Urinary bladder (tissue), 2 donors: ENCODE measurements around the gene GNGT1. TPM values are rescaled to one million over a fixed set of nuclear protein-coding genes. Genes with fewer than 3 reads are reported as not detected.

Experiments
- polyA plus RNA-seq: library from polyadenylated mRNA; stranded (reverse); fragments of 200-250 nt; gene quantifications from one replicate; pipeline ENCODE4 v1.2.3, GENCODE V29; 2013
- small RNA-seq: library from RNA; depleted of rRNA; stranded (forward); fragments of <200 nt; gene quantifications from one replicate; pipeline ENCODE3, GENCODE V24; 2014
- total RNA-seq: library from RNA; depleted of rRNA; stranded (reverse); fragments of >200 nt; gene quantifications from one replicate; pipeline ENCODE4 v1.2.3, GENCODE V29; 2014
- donor health status: healthy.

Gene GNGT1
- total and polyA plus RNA-seq, 2 donors = 0.95 TPM; not detected in 1

Small RNA genes within 50 kb of the gene (small RNA-seq; reads per million reads assigned to genes)
- not detected for gene AC002076.2

Other genes starting within 250 kb of the GNGT1 start
- 19.3 TPM for gene TFPI2, start 15.8 kb upstream of the GNGT1 start, total RNA-seq
- 5.5 TPM for gene TFPI2, start 15.8 kb upstream of the GNGT1 start, polyA plus RNA-seq
- 48.1 TPM for gene GNG11, start 15.2 kb downstream of the GNGT1 start, total RNA-seq
- 31.9 TPM for gene GNG11, start 15.2 kb downstream of the GNGT1 start, polyA plus RNA-seq
- 62.7 TPM for gene BET1, start 97.8 kb downstream of the GNGT1 start, total RNA-seq
- 19.9 TPM for gene BET1, start 97.8 kb downstream of the GNGT1 start, polyA plus RNA-seq